NCI-H446 treated with DMSO at 0.1 percent for 48 hours (cell line): ENCODE results near the gene BORCS6.

ENCODE experiments used
- DNase-seq: peaks from one replicate; lab custom pipeline; 2025; lab: John Stamatoyannopoulos, UW

Gene BORCS6

GRCh38 chr17:8142158-8142886, 47.7 kb downstream of the BORCS6 start:
- DNase-seq = no peak

GRCh38 chr17:8141741-8142140, 48.2 kb downstream of the BORCS6 start:
- no peak for DNase-seq

GRCh38 chr17:8141045-8141444, 48.9 kb downstream of the BORCS6 start:
- DNase-seq = no peak

DNA sequence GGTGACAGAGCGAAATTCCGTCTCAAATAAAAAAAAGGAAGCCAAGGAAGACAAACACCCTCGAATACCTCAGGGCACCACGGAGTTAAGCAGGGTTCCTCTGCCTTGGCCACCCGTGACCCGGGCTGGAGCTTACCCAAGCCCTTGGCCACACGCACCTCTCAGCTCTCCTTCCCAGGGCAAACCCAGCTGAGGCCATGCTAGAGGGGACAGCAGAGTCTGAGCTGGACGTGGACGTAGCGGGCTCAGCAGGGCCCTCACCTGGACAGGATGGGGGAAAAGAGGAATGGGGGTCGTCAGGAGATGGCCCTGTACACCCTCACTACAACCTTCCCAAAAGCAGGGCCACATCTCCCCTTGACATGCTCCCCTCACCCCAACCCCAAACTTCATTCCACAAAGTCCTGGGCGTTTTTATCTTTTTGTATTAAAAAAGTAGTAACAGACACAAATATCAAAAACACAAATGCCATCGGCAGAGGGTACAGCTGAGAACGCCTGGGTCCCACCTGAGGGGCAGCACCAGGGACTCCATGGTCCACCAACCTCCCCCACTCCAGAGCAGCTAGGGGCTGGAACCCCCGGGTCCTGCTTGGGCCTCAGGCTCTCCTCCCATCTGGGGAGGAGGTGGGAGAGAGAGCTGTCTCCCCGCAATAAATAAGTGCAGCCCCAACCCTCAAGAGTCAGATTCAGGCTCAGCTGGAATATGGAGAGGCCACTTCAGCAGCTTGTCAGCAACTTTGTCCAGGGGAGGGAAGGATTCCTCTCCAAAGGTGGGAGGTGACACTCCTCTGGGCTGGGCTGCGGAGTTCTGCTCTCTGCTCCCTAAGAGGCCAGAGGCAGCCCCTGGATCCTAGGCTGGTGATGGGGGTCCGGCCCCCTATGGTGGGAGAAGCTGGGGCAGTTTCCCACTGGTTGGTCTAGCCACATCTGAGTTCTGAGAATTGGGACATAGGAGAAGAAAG, 49.6 kb downstream of the BORCS6 start:
- DNase-seq = no peak

DNA sequence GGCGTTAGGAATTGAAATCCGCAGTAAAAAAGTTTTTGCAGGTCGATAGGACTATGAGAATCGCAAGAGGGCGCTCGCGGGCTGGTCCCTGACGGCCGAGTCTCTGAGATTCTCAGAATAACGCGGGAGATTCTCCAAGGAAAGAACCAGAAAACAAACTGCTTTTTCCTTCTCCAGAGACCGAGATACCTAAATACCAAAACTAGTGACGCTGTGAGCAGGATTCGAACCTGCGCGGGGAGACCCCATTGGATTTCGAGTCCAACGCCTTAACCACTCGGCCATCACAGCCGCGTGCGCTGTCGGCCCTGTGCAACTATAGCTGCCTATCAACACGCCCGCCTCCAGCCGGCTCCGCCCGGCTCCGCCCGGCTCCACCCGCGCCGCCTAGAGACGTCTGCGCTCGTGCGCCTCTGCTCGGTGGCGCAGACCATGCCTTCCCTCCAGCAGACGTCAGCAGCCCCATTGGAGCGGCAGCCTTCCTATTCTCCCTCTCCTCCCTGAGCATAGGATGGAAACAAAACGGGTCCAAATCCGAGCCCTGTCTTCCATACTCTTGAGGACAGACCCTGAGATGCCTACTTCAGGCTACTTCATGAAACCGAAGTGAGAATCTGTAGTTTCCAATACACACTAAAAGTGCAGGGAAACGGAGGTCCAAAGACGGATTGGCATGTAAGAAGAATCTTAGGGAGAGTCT, 51.2 kb downstream of the BORCS6 start:
- DNase-seq = peak; percentile 96

DNA sequence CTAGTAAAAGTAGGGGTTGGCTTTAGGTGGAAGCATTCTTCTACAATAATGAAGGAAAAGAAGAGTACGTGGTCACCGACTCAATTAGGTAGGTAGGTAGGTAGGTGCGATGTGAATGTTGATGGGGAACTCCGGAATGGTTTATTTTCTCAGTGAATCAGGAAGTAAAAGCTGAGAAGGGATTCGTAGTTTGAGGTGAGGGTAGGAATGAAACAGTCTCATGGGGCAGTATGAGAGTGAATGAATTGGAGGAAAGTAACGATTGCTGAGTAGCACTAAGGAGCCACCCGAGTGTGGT, 51.7 kb downstream of the BORCS6 start:
- DNase-seq = no peak
